ENCODE data around the gene RASD1.

DNA sequence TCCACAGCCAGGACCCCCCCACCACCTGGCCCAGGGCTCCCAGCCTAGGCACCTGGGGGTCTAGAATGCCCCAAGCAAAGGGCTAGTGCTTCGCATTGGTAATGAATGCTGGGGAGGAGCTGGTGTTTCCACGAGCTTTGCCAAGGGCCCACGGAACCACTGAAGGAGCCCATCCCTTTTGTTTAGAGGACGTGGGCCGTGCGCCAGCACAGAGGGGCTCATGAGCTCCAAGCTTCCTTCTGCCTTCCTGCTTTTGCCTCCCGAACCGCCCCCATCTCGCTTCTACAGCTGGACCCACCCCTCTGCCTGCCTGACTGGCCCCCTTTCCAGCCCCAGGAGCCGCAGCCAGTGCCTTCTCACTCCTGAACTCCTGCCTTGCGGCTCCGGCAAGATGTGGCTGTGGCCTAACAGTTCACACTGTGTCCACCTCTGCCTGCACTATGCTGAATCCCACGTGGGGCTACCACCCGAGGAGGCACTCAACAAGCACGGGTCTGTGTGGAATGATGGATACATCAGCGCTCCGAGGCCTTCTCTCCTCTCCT is 31.8 kb upstream of the RASD1 start:
- TF ChIP-seq, protein P1, sequence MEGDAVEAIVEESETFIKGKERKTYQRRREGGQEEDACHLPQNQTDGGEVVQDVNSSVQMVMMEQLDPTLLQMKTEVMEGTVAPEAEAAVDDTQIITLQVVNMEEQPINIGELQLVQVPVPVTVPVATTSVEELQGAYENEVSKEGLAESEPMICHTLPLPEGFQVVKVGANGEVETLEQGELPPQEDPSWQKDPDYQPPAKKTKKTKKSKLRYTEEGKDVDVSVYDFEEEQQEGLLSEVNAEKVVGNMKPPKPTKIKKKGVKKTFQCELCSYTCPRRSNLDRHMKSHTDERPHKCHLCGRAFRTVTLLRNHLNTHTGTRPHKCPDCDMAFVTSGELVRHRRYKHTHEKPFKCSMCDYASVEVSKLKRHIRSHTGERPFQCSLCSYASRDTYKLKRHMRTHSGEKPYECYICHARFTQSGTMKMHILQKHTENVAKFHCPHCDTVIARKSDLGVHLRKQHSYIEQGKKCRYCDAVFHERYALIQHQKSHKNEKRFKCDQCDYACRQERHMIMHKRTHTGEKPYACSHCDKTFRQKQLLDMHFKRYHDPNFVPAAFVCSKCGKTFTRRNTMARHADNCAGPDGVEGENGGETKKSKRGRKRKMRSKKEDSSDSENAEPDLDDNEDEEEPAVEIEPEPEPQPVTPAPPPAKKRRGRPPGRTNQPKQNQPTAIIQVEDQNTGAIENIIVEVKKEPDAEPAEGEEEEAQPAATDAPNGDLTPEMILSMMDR (conservative IDR thresholded peaks at IDR 0.05; ENCODE audit: low read depth, low read length) = no peak
- no peak for TF ChIP-seq EZH2 (IDR thresholded peaks at IDR 0.05; ENCODE audit: low read length, unreplicated experiment)
